AG04450 (cell line): Measurements from ENCODE around the gene FAM170B. TPM values are rescaled to one million over a fixed set of nuclear protein-coding genes. Genes with fewer than 3 reads are reported as not detected.

Source experiments
- CTCF ChIA-PET: fragments of 300-600, 350-600 bp; formaldehyde crosslinking; extraction: SDS; loops from one replicate; lab custom pipeline; 2022; ENCODE audit warnings: antibody characterized with exemption, inconsistent platforms; lab: Charles Lee
- POLR2A ChIA-PET: fragments of 350-600 bp; formaldehyde crosslinking; extraction: SDS; loops from one replicate; lab custom pipeline; 2021; ENCODE audit warnings: antibody characterized with exemption, inconsistent platforms; lab: Yijun Ruan, JAX
- DNase-seq: peaks from one replicate; pipeline ENCODE4 v3.0.0-alpha.2; 2011; ENCODE audit warnings: low read depth, low spot score
- H3K27ac ChIP-seq: one replicate; pipeline ENCODE4 v1.5.1; 2012; ENCODE audit warnings: low read depth, low read length, control low read depth
- H3K27me3 ChIP-seq: one replicate; pipeline ENCODE4 v1.6.0; 2012; ENCODE audit warnings: low read length; ENCODE audit not compliant: control insufficient read depth, insufficient read depth
- H3K4me3 ChIP-seq: 2 replicates; pipeline ENCODE4 v1.5.1; 2011; ENCODE audit warnings: mild to moderate bottlenecking, low read depth, low read length, control low read depth
- H3K9me3 ChIP-seq: 2 replicates; pipeline ENCODE4 v1.5.1; 2012; ENCODE audit warnings: low read length; ENCODE audit not compliant: control insufficient read depth, insufficient read depth
- CTCF ChIP-seq: IDR thresholded peaks from 2 replicates; pipeline ENCODE4 v1.5.1; 2011; ENCODE audit warnings: low read depth, low read length, control low read depth, inconsistent platforms
- polyA plus RNA-seq: library from polyadenylated mRNA; depleted of rRNA; stranded (reverse); fragments of >200 nt; gene quantifications from 2 replicates; pipeline ENCODE4 v1.2.3, GENCODE V29; 2011

FAM170B gene
- polyA plus RNA-seq, 1 experiment, result not detected

DNA sequence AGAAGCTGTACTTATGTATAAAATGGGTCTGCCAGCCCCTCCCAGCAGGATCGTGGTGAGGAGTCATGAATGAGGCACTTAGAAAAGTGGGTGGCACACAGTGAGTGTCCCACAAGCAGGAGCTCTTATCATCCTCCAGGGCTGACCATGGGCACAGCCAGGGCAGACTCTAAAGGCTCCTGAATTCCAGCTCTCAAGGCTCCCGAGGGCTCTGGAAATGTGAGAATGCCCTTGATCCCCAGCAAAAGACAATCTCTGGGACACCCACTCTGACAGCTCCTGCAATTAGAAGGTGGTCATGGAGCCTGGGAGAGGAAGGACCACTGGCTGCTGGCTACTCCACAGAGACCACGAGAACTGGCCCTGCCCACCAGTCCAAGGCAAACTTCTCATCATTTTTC is 20.1 kb downstream of the FAM170B start:
- CTCF ChIA-PET, result interaction anchor here (0.6 to 1.9 kb wide), 5 partner anchors 16 to 535 kb away, joined by 3 to 5 read pairs (median 3); no protein-coding TSS in a partner anchor
- peaks cover 11% of the 10 kb centered on the region for H3K27me3 ChIP-seq
- H3K27ac ChIP-seq, result no peak overlapping the region
- DNase-seq, result no peak
- POLR2A ChIA-PET, result no interaction called here
- TF ChIP-seq CTCF, result no peak
- H3K4me3 ChIP-seq, result no peak overlapping the region
- no peaks in the 10 kb centered on the region; the same call in 1 of the 2 replicates for H3K9me3 ChIP-seq

GRCh38 chr10:49112851-49113250 is 21.0 kb downstream of the FAM170B start:
- CTCF ChIA-PET, result interaction anchor here (0.6 to 1.9 kb wide), 4 partner anchors 17 to 534 kb away, joined by 3 to 5 read pairs (median 4); no protein-coding TSS in a partner anchor
- no peak for TF ChIP-seq CTCF
- Histone ChIP-seq H3K27me3 (peaks cover 11% of the 10 kb centered on the region), H3K9me3 (no peaks in the 10 kb centered on the region; the same call in 1 of the 2 replicates), H3K4me3 (no peak overlapping the region), H3K27ac (no peak overlapping the region)
- POLR2A ChIA-PET, result no interaction called here
- no peak for DNase-seq

DNA sequence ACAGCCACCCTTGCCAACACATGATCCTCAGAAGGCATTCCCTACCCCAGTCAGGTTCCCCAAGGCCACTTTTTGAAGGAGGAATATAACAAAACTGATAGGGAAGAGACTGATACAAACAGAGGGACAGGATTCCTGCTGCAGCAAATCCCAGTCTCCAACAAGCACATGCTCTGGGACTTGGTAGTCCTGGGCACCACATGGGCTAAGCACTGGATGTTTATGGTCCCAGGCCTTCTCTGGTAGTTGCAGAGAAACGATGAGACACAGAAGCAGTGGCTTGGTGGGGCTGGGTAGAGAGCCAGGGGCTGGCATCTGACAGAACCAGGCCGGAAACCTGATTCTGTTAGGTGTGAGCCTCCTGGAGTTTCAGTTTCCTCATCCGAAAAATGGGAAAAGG is 21.7 kb downstream of the FAM170B start:
- Histone ChIP-seq H3K27me3 (peaks cover 9% of the 10 kb centered on the region), H3K9me3 (no peaks in the 10 kb centered on the region; the same call in 1 of the 2 replicates), H3K27ac (no peak overlapping the region), H3K4me3 (no peak overlapping the region)
- CTCF ChIA-PET, result no interaction called here
- POLR2A ChIA-PET, result no interaction called here
- no peak for TF ChIP-seq CTCF
- DNase-seq, result no peak

GRCh38 chr10:49111320-49111698 is 22.5 kb downstream of the FAM170B start:
- no peak overlapping the region for H3K27ac ChIP-seq
- DNase-seq, result no peak

More at GRCh38 chr10:49111320-49111698, 22.5 kb downstream of the FAM170B start:
- ChIA-PET POLR2A (no interaction called here), CTCF (no interaction called here)
- H3K27me3 ChIP-seq, result peaks cover 5% of the 10 kb centered on the region
- no peaks in the 10 kb centered on the region; the same call in 1 of the 2 replicates for H3K9me3 ChIP-seq
- no peak overlapping the region for H3K4me3 ChIP-seq
- TF ChIP-seq CTCF, result no peak
